K562 (cell line): Measurements from ENCODE around the gene FYB1. TPM values are rescaled to one million over a fixed set of nuclear protein-coding genes. Genes with fewer than 3 reads are reported as not detected.

Experiments used
- ARID2 ChIP-seq: fragments of 450-650 bp; IDR thresholded peaks from 2 replicates; pipeline ENCODE4 v1.6.1; 2017; ENCODE audit warnings: antibody characterized with exemption, mild to moderate bottlenecking
- CHCHD3 ChIP-seq: fragments of 250-450 bp; sonication (Bioruptor Pico); IDR thresholded peaks from 2 replicates; pipeline ENCODE4 v2.1.2; 2022; ENCODE audit warnings: mild to moderate bottlenecking
- FIP1L1 ChIP-seq: fragments of 200-400 bp; formaldehyde crosslinking; IDR thresholded peaks from 2 replicates; pipeline ENCODE4 v1.6.1; 2018; ENCODE audit warnings: mild to moderate bottlenecking, low read depth, low read length; ENCODE audit not compliant: poor library complexity, severe bottlenecking
- FOXA1 ChIP-seq: fragments of 450-650 bp; IDR thresholded peaks from 2 replicates; pipeline ENCODE4 v1.6.1; 2016; ENCODE audit warnings: mild to moderate bottlenecking, borderline replicate concordance
- HDAC2 ChIP-seq: fragments of 450-650 bp; IDR thresholded peaks from 2 replicates; pipeline ENCODE4 v1.6.1; 2016; ENCODE audit warnings: mild to moderate bottlenecking
- HLTF ChIP-seq: fragments of 450-650 bp; IDR thresholded peaks from 2 replicates; pipeline ENCODE4 v1.6.1; 2016
- KDM1A ChIP-seq, 2 experiments: fragments of 450-650 bp; IDR thresholded peaks; 2 replicates each; pipeline ENCODE4 v1.6.1; 2016; ENCODE audit warnings: mild to moderate bottlenecking in 2 of 2
- MBD2 ChIP-seq: sonication (generic); IDR thresholded peaks from 2 replicates; pipeline ENCODE4 v1.6.1; 2016; ENCODE audit warnings: low read depth, borderline replicate concordance
- NELFE ChIP-seq: IDR thresholded peaks from 2 replicates; pipeline ENCODE4 v1.6.1; 2011; ENCODE audit warnings: mild to moderate bottlenecking; ENCODE audit not compliant: insufficient read depth, insufficient read length
- PRMT5 ChIP-seq: sonication (generic); formaldehyde crosslinking; IDR thresholded peaks from 2 replicates; pipeline ENCODE4 v1.5.0; 2020; ENCODE audit warnings: missing genetic modification reagents
- RBM15 ChIP-seq: fragments of 200-400 bp; formaldehyde crosslinking; IDR thresholded peaks from 2 replicates; pipeline ENCODE4 v1.6.1; 2018; ENCODE audit warnings: mild to moderate bottlenecking, low read length, moderate library complexity; ENCODE audit not compliant: insufficient read depth
- RBM39 ChIP-seq: fragments of 200-400 bp; formaldehyde crosslinking; optimal IDR thresholded peaks from 2 replicates; pipeline ENCODE3; 2018; ENCODE audit warnings: low read depth, low read length
- RUNX1 ChIP-seq: sonication (generic); IDR thresholded peaks from 2 replicates; pipeline ENCODE4 v1.6.1; 2016; ENCODE audit warnings: antibody characterized with exemption, low read depth
- SIRT6 ChIP-seq: IDR thresholded peaks from one replicate; pipeline ENCODE4 v1.6.1; 2012; ENCODE audit warnings: low read depth, mild to moderate bottlenecking, control low read depth, inconsistent platforms, low read length, moderate library complexity
- TEAD2 ChIP-seq: fragments of 450-650 bp; IDR thresholded peaks from 2 replicates; pipeline ENCODE4 v1.6.1; 2016; ENCODE audit warnings: missing genetic modification characterization, control low read depth, missing compliant biosample characterization
- ZC3H8 ChIP-seq: fragments of 450-650 bp; IDR thresholded peaks from 2 replicates; pipeline ENCODE4 v1.6.1; 2017
- ZNF23 ChIP-seq: fragments of 250-450 bp; sonication (Bioruptor Pico); IDR thresholded peaks from 2 replicates; pipeline ENCODE4 v1.4.0; 2020; ENCODE audit warnings: mild to moderate bottlenecking
- ZNF24 ChIP-seq: fragments of 450-650 bp; IDR thresholded peaks from 2 replicates; pipeline ENCODE4 v1.6.1; 2016
- ZNF3 ChIP-seq: fragments of 250-450 bp; sonication (Bioruptor Pico); IDR thresholded peaks from 2 replicates; pipeline ENCODE4 v1.5.0; 2021; ENCODE audit warnings: mild to moderate bottlenecking, moderate library complexity
- ZNF384 ChIP-seq: IDR thresholded peaks from 2 replicates; pipeline ENCODE4 v1.6.1; 2012; ENCODE audit warnings: low read depth, low read length, improper control_type of control experiment
- ZNF507 ChIP-seq: conservative IDR thresholded peaks from 2 replicates; pipeline ENCODE4 v1.6.1; 2017; ENCODE audit warnings: missing genetic modification characterization, missing compliant biosample characterization
- polyA plus RNA-seq, 8 experiments: library from polyadenylated mRNA; depleted of rRNA in 4 of 8; stranded (reverse) in 5 of 8; unstranded in 3 of 8; fragments of >200 nt; fragmentation: Nextera tagmentation in 2 of 8; fragmentation: Illumina TruSeq in 1 of 8; extraction: Ambion mirVana in 2 of 8; extraction: Trizol in 1 of 8; gene quantifications; 2 replicates each; pipeline versions ENCODE4 v1.2.1 to v1.2.3, GENCODE V29; 2011 to 2014; ENCODE audit warnings: inconsistent platforms in 1 of 8, missing spikeins in 1 of 8
- total RNA-seq, 7 experiments: library from RNA; depleted of rRNA in 6 of 7; stranded (reverse); fragments of >200 nt in 6 of 7; fragmentation: Illumina TruSeq in 2 of 7; extraction: Trizol in 2 of 7; gene quantifications; 2 replicates each; pipeline versions ENCODE4 v1.2.1 to v1.2.3, GENCODE V29; 2011 to 2021; ENCODE audit warnings: low replicate concordance in 1 of 7
- TF ChIP-seq, protein P1 (sequence below): fragments of 250-450 bp; sonication (Bioruptor Pico); IDR thresholded peaks from 2 replicates; pipeline ENCODE4 v1.4.0; 2020; ENCODE audit warnings: borderline replicate concordance
- TF ChIP-seq, protein P2 (sequence below): sonication (generic); formaldehyde crosslinking; IDR thresholded peaks from 2 replicates; pipeline ENCODE4 v1.8.0; 2023; ENCODE audit warnings: missing genetic modification reagents, mild to moderate bottlenecking, borderline replicate concordance
- TF ChIP-seq, protein P3 (sequence below): fragments of 250-450 bp; sonication (Bioruptor Pico); IDR thresholded peaks from 2 replicates; pipeline ENCODE4 v1.5.0; 2020; ENCODE audit warnings: mild to moderate bottlenecking, borderline replicate concordance

The FYB1 gene
- total and polyA plus RNA-seq, 9 of the 15 experiments (the other 6 are each of a cell fraction or from before 2014, with no cell fraction given), result 4.7 to 31.5 (median 9.7) TPM

DNA sequence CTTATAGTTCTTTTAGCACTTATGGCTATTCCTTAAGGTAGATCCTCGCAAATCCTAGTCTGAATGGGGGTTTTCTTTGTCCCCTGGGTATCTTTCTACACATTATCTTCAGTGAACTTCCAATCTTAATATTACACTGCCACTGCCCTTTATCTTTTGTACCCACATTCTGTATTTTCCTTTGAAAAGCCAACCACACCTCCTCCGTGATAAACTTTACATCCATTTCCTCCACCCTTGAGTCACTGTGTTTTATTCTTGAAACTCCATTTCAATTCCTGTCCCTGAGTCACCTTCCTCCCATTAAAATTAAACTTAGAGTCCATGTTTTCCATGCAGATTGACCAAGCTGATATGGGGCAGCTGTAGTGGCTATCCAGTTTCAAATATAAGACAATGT lies 102.0 kb downstream of the FYB1 start (continued):
- TF ChIP-seq, protein P1, sequence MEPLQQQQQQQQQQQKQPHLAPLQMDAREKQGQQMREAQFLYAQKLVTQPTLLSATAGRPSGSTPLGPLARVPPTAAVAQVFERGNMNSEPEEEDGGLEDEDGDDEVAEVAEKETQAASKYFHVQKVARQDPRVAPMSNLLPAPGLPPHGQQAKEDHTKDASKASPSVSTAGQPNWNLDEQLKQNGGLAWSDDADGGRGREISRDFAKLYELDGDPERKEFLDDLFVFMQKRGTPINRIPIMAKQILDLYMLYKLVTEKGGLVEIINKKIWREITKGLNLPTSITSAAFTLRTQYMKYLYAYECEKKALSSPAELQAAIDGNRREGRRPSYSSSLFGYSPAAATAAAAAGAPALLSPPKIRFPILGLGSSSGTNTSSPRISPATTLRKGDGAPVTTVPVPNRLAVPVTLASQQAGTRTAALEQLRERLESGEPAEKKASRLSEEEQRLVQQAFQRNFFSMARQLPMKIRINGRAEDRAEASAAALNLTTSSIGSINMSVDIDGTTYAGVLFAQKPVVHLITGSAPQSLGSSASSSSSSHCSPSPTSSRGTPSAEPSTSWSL (CRISPR knock-in tag), result no peak
- TF ChIP-seq ZNF23 (CRISPR knock-in tag) (no peak), RUNX1 (no peak), MBD2 (peak; percentile 58; the same call in 1 of the 2 replicates), RBM39 (no peak), HLTF (no peak), HDAC2 (peak; percentile 60; the same call in 1 of the 2 replicates), ZNF384 (no peak), ARID2 (no peak), NELFE (no peak), CHCHD3 (no peak), KDM1A (IDR thresholded peaks at IDR 0.05) (peak; percentile 83 to 84), SIRT6 (no peak), FIP1L1 (no peak), TEAD2 (tag) (no peak), ZNF24 (no peak), RBM15 (no peak), ZNF507 (tag) (no peak), ZNF3 (CRISPR knock-in tag) (no peak), PRMT5 (CRISPR knock-in tag) (no peak), FOXA1 (no peak), ZC3H8 (no peak)
- TF ChIP-seq, protein P2, sequence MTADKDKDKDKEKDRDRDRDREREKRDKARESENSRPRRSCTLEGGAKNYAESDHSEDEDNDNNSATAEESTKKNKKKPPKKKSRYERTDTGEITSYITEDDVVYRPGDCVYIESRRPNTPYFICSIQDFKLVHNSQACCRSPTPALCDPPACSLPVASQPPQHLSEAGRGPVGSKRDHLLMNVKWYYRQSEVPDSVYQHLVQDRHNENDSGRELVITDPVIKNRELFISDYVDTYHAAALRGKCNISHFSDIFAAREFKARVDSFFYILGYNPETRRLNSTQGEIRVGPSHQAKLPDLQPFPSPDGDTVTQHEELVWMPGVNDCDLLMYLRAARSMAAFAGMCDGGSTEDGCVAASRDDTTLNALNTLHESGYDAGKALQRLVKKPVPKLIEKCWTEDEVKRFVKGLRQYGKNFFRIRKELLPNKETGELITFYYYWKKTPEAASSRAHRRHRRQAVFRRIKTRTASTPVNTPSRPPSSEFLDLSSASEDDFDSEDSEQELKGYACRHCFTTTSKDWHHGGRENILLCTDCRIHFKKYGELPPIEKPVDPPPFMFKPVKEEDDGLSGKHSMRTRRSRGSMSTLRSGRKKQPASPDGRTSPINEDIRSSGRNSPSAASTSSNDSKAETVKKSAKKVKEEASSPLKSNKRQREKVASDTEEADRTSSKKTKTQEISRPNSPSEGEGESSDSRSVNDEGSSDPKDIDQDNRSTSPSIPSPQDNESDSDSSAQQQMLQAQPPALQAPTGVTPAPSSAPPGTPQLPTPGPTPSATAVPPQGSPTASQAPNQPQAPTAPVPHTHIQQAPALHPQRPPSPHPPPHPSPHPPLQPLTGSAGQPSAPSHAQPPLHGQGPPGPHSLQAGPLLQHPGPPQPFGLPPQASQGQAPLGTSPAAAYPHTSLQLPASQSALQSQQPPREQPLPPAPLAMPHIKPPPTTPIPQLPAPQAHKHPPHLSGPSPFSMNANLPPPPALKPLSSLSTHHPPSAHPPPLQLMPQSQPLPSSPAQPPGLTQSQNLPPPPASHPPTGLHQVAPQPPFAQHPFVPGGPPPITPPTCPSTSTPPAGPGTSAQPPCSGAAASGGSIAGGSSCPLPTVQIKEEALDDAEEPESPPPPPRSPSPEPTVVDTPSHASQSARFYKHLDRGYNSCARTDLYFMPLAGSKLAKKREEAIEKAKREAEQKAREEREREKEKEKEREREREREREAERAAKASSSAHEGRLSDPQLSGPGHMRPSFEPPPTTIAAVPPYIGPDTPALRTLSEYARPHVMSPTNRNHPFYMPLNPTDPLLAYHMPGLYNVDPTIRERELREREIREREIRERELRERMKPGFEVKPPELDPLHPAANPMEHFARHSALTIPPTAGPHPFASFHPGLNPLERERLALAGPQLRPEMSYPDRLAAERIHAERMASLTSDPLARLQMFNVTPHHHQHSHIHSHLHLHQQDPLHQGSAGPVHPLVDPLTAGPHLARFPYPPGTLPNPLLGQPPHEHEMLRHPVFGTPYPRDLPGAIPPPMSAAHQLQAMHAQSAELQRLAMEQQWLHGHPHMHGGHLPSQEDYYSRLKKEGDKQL, result no peak
- TF ChIP-seq, protein P3, sequence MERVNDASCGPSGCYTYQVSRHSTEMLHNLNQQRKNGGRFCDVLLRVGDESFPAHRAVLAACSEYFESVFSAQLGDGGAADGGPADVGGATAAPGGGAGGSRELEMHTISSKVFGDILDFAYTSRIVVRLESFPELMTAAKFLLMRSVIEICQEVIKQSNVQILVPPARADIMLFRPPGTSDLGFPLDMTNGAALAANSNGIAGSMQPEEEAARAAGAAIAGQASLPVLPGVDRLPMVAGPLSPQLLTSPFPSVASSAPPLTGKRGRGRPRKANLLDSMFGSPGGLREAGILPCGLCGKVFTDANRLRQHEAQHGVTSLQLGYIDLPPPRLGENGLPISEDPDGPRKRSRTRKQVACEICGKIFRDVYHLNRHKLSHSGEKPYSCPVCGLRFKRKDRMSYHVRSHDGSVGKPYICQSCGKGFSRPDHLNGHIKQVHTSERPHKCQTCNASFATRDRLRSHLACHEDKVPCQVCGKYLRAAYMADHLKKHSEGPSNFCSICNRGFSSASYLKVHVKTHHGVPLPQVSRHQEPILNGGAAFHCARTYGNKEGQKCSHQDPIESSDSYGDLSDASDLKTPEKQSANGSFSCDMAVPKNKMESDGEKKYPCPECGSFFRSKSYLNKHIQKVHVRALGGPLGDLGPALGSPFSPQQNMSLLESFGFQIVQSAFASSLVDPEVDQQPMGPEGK (CRISPR knock-in tag), result no peak
